HFFc6 (cell line): ENCODE results near the gene TEDC2. TPM values are rescaled to one million over a fixed set of nuclear protein-coding genes. Genes with fewer than 3 reads are reported as not detected.

Source experiments
- DNase-seq: peaks from one replicate; pipeline ENCODE4 v3.0.0-alpha.2; 2018
- H3K27ac Mint-ChIP-seq: 2 replicates; pipeline ENCODE4 v1.8.0; 2020; ENCODE audit warnings: mild to moderate bottlenecking, mixed read lengths
- H3K27me3 Mint-ChIP-seq: 2 replicates; pipeline ENCODE4 v1.8.0; 2021; ENCODE audit warnings: mild to moderate bottlenecking, moderate library complexity, mixed read lengths; ENCODE audit not compliant: insufficient read depth
- H3K36me3 Mint-ChIP-seq: 2 replicates; pipeline ENCODE4 v1.8.0; 2021; ENCODE audit warnings: low read depth, mixed read lengths
- H3K4me1 Mint-ChIP-seq: 2 replicates; pipeline ENCODE4 v1.8.0; 2020; ENCODE audit warnings: low read depth, mixed read lengths
- H3K4me3 Mint-ChIP-seq: 2 replicates; pipeline ENCODE4 v1.8.0; 2020; ENCODE audit warnings: mild to moderate bottlenecking, moderate library complexity, mixed read lengths
- H3K9me3 Mint-ChIP-seq: 2 replicates; pipeline ENCODE4 v1.8.0; 2020; ENCODE audit warnings: mild to moderate bottlenecking, mixed read lengths
- CTCF ChIP-seq: fragments of 200-600 bp; sonication (generic); IDR thresholded peaks from 2 replicates; pipeline ENCODE4 v1.5.0; 2021; ENCODE audit warnings: antibody characterized with exemption, mild to moderate bottlenecking
- total RNA-seq, 6 experiments: library from RNA; stranded (reverse); fragmentation: NEBNext Ultra II Directional; extraction: Animal tissue kit (Norgen Biotek cat#: 25700); gene quantifications; 2 replicates in 1 of 6; 3 replicates in 5 of 6; pipeline ENCODE4 v1.2.3, GENCODE V29; 2021

The TEDC2 gene
- total RNA-seq, 6 experiments from 2014 or later, result 3.6 to 8.3 (median 8.0) TPM

- peaks cover 32% of the 10 kb centered on the region for H3K4me1 Mint-ChIP-seq
- DNase-seq, result no peak
- peaks cover 11% of the 10 kb centered on the region for H3K27me3 Mint-ChIP-seq
- 0 out of 2 replicates have a peak, but pooled peaks have one; percentile 20 for TF ChIP-seq CTCF
- H3K9me3 Mint-ChIP-seq, result no peaks in the 10 kb centered on the region
- H3K27ac Mint-ChIP-seq, result peak overlapping the region; percentile 97
- no peak overlapping the region; the same call in 1 of the 2 replicates for H3K4me3 Mint-ChIP-seq
- H3K36me3 Mint-ChIP-seq, result no peaks in the 10 kb centered on the region
Measured at GRCh38 chr16:2483939-2484897, 24.3 kb downstream of the TEDC2 start.

GRCh38 chr16:2484898-2485508 is 25.1 kb downstream of the TEDC2 start:
- TF ChIP-seq CTCF, result no peak
- Mint-ChIP-seq H3K4me3 (no peak overlapping the region), H3K4me1 (peaks cover 32% of the 10 kb centered on the region), H3K27ac (no peak overlapping the region), H3K36me3 (no peaks in the 10 kb centered on the region), H3K9me3 (no peaks in the 10 kb centered on the region), H3K27me3 (peaks cover 11% of the 10 kb centered on the region)
- DNase-seq, result no peak

- H3K36me3 Mint-ChIP-seq, result no peaks in the 10 kb centered on the region
- no peak for TF ChIP-seq CTCF
- H3K9me3 Mint-ChIP-seq, result no peaks in the 10 kb centered on the region
- peaks cover 11% of the 10 kb centered on the region for H3K27me3 Mint-ChIP-seq
- H3K4me1 Mint-ChIP-seq, result peaks cover 32% of the 10 kb centered on the region
- no peak overlapping the region for H3K4me3 Mint-ChIP-seq
- no peak overlapping the region for H3K27ac Mint-ChIP-seq
- no peak for DNase-seq
Measured at GRCh38 chr16:2485811-2486507, 26.1 kb downstream of the TEDC2 start.

- peaks cover 30% of the 10 kb centered on the region for H3K4me1 Mint-ChIP-seq
Measured at GRCh38 chr16:2486645-2487516, 27.0 kb downstream of the TEDC2 start.

More at GRCh38 chr16:2486645-2487516, 27.0 kb downstream of the TEDC2 start:
- no peaks in the 10 kb centered on the region for H3K9me3 Mint-ChIP-seq
- TF ChIP-seq CTCF, result peak; percentile 4; the same call in 1 of the 2 replicates
- peaks cover 11% of the 10 kb centered on the region for H3K27me3 Mint-ChIP-seq
- H3K27ac Mint-ChIP-seq, result peak overlapping the region; percentile 69
- DNase-seq, result peak; percentile 22
- H3K4me3 Mint-ChIP-seq, result 0 out of 2 replicates have a peak overlapping the region, but pooled peaks have one; percentile 1
- no peaks in the 10 kb centered on the region for H3K36me3 Mint-ChIP-seq
